K562 (cell line): ENCODE data around the gene EFCAB9. TPM values are rescaled to one million over a fixed set of nuclear protein-coding genes. Genes with fewer than 3 reads are reported as not detected.

Experiments
- BRCA1 ChIP-seq, 2 experiments: fragments of 450-650 bp in 1 of 2; sonication (generic) in 1 of 2; formaldehyde crosslinking in 1 of 2; IDR thresholded peaks; 2 replicates each; pipeline versions ENCODE4 v1.5.0 to v1.6.1; 2017 to 2020; ENCODE audit warnings: mild to moderate bottlenecking in 1 of 2, missing genetic modification reagents in 1 of 2
- BRD4 ChIP-seq: fragments of 200-600 bp; sonication (generic); IDR thresholded peaks from 2 replicates; pipeline ENCODE4 v1.6.1; 2017; ENCODE audit warnings: inconsistent platforms
- CBFB ChIP-seq: sonication (generic); formaldehyde crosslinking; IDR thresholded peaks from 2 replicates; pipeline ENCODE4 v1.4.0; 2020; ENCODE audit warnings: mild to moderate bottlenecking, missing genetic modification reagents
- CHD1 ChIP-seq: fragments of 200-600 bp; sonication (generic); IDR thresholded peaks from one replicate; pipeline ENCODE4 v1.6.1; 2012; ENCODE audit warnings: mild to moderate bottlenecking, moderate library complexity, low read length, inconsistent platforms
- CTBP1 ChIP-seq: fragments of 450-650 bp; IDR thresholded peaks from 2 replicates; pipeline ENCODE4 v1.6.1; 2016; ENCODE audit warnings: borderline replicate concordance
- ETV1 ChIP-seq: fragments of 450-650 bp; conservative IDR thresholded peaks from 2 replicates; pipeline ENCODE4 v1.6.1; 2016; ENCODE audit warnings: missing genetic modification characterization, control low read depth, low read depth, missing compliant biosample characterization
- HEY1 ChIP-seq: fragments of 250-450 bp; sonication (Bioruptor Pico); IDR thresholded peaks from 2 replicates; pipeline ENCODE4 v1.5.0; 2020; ENCODE audit warnings: mild to moderate bottlenecking, moderate library complexity, borderline replicate concordance
- MEIS2 ChIP-seq: fragments of 450-650 bp; IDR thresholded peaks from 2 replicates; pipeline ENCODE4 v1.6.1; 2014; ENCODE audit warnings: mild to moderate bottlenecking; ENCODE audit not compliant: partially characterized antibody
- NCOA1 ChIP-seq: fragments of 450-650 bp; IDR thresholded peaks from 2 replicates; pipeline ENCODE4 v1.6.1; 2016; ENCODE audit warnings: low read depth
- PCBP2 ChIP-seq: fragments of 200-400 bp; formaldehyde crosslinking; IDR thresholded peaks from 2 replicates; pipeline ENCODE4 v1.6.1; 2018; ENCODE audit warnings: low read length, low read depth, mild to moderate bottlenecking, moderate library complexity; ENCODE audit not compliant: poor library complexity, severe bottlenecking
- SP2 ChIP-seq: IDR thresholded peaks from 2 replicates; pipeline ENCODE4 v1.6.1; 2011; ENCODE audit warnings: mild to moderate bottlenecking, low read depth, low read length, moderate library complexity; ENCODE audit not compliant: poor library complexity, severe bottlenecking; ENCODE audit errors: extremely low read depth
- TARDBP ChIP-seq: fragments of 450-650 bp; IDR thresholded peaks from 2 replicates; pipeline ENCODE4 v1.6.1; 2016
- TBP ChIP-seq: optimal IDR thresholded peaks from 2 replicates; pipeline ENCODE3; 2011; ENCODE audit warnings: low read depth, low read length, improper control_type of control experiment
- TCF7 ChIP-seq: sonication (generic); IDR thresholded peaks from 2 replicates; pipeline ENCODE4 v1.6.1; 2016; ENCODE audit warnings: antibody characterized with exemption, borderline replicate concordance
- TRIM24 ChIP-seq, 2 experiments: fragments of 450-650 bp; IDR thresholded peaks; 2 replicates each; pipeline ENCODE4 v1.6.1; 2016
- ZFP36 ChIP-seq: fragments of 150-350 bp; IDR thresholded peaks from 2 replicates; pipeline ENCODE4 v1.6.1; 2018; ENCODE audit warnings: low read length, low read depth; ENCODE audit not compliant: partially characterized antibody
- ZNF175 ChIP-seq: fragments of 200-800 bp; sonication (Bioruptor generic); IDR thresholded peaks from 2 replicates; pipeline ENCODE4 v1.6.1; 2016; ENCODE audit warnings: low read depth, mild to moderate bottlenecking, missing genetic modification characterization, missing compliant biosample characterization
- ZNF212 ChIP-seq: fragments of 450-650 bp; formaldehyde crosslinking; IDR thresholded peaks from 2 replicates; pipeline ENCODE4 v1.4.0; 2020; ENCODE audit warnings: mild to moderate bottlenecking
- ZNF232 ChIP-seq: sonication (generic); formaldehyde crosslinking; IDR thresholded peaks from 2 replicates; pipeline ENCODE4 v1.8.0; 2022; ENCODE audit warnings: mild to moderate bottlenecking, missing genetic modification reagents
- ZNF316 ChIP-seq: fragments of 450-650 bp; IDR thresholded peaks from 2 replicates; pipeline ENCODE4 v1.6.1; 2016
- polyA plus RNA-seq, 8 experiments: library from polyadenylated mRNA; depleted of rRNA in 4 of 8; stranded (reverse) in 5 of 8; unstranded in 3 of 8; fragments of >200 nt; fragmentation: Nextera tagmentation in 2 of 8; fragmentation: Illumina TruSeq in 1 of 8; extraction: Ambion mirVana in 2 of 8; extraction: Trizol in 1 of 8; gene quantifications; 2 replicates each; pipeline versions ENCODE4 v1.2.1 to v1.2.3, GENCODE V29; 2011 to 2014; ENCODE audit warnings: inconsistent platforms in 1 of 8, missing spikeins in 1 of 8
- total RNA-seq, 7 experiments: library from RNA; depleted of rRNA in 6 of 7; stranded (reverse); fragments of >200 nt in 6 of 7; fragmentation: Illumina TruSeq in 2 of 7; extraction: Trizol in 2 of 7; gene quantifications; 2 replicates each; pipeline versions ENCODE4 v1.2.1 to v1.2.3, GENCODE V29; 2011 to 2021; ENCODE audit warnings: low replicate concordance in 1 of 7
- TF ChIP-seq, protein P1 (sequence below): fragments of 250-450 bp; sonication (Bioruptor Pico); IDR thresholded peaks from 2 replicates; pipeline ENCODE4 v1.5.0; 2022; ENCODE audit warnings: mild to moderate bottlenecking
- TF ChIP-seq, protein P2 (sequence below): fragments of 450-650 bp; IDR thresholded peaks from 2 replicates; pipeline ENCODE4 v1.6.1; 2014; ENCODE audit warnings: low read depth, mild to moderate bottlenecking, moderate library complexity, borderline replicate concordance
- TF ChIP-seq, protein P3 (sequence below): IDR thresholded peaks from 3 replicates; pipeline ENCODE4 v1.6.1; 2011; ENCODE audit warnings: borderline replicate concordance, mild to moderate bottlenecking; ENCODE audit not compliant: insufficient read length, insufficient read depth
- TF ChIP-seq, protein P4 (sequence below): fragments of 250-450 bp; sonication (Bioruptor Pico); IDR thresholded peaks from 2 replicates; pipeline ENCODE4 v1.8.0; 2021; ENCODE audit warnings: mild to moderate bottlenecking, moderate library complexity

EFCAB9 gene
- total and polyA plus RNA-seq, 9 of the 15 experiments (the other 6 are each of a cell fraction or from before 2014, with no cell fraction given) = not detected

DNA sequence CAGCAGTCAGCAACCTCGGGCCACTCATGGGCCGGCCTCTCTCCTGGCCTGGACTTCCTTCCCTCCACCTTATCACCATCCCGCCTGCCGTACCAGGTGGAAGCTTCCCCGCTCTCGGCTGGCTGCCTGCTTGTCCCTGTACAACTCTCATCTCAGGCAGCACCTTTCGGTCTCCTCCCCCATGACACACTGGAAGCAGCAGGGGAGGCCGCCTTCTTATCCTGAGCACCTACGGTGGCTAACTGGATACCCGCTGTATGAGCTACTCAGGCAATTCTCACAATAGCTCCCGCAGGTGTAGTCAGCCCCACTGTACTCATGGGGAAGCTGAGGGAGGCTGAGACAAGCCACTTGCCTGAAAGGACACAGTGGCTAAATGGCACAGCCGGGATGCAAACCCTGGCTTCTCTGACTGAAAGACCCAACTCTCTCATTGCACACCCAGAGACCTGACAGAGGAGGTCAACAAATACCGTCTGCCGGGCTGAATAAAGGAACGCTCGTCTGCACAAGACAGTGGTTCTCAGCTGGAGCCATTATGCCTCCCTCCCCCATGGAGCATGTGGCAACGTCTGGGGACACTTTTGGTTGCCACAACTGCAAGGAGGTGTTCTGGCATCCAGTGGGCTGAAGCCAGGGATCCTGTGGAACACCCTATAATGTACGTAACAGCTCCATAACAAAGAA lies 15.5 kb upstream of the EFCAB9 start (continued):
- TF ChIP-seq CHD1 (no peak), TRIM24 (IDR thresholded peaks at IDR 0.05) (peak; percentile 48 to 51; a peak in 2 of 4 replicates), HEY1 (CRISPR knock-in tag) (no peak), ZNF316 (no peak), SP2 (no peak), ZNF175 (no peak), ZFP36 (no peak), TARDBP (no peak), TBP (no peak), ZNF212 (CRISPR knock-in tag) (no peak), BRCA1 (IDR thresholded peaks at IDR 0.05) (no peak), BRCA1 (CRISPR knock-in tag; IDR thresholded peaks at IDR 0.05) (no peak), CBFB (CRISPR knock-in tag) (no peak), TCF7 (no peak), BRD4 (no peak), ZNF232 (CRISPR knock-in tag) (no peak), PCBP2 (no peak), MEIS2 (no peak), NCOA1 (peak; percentile 48; the same call in 1 of the 2 replicates), ETV1 (tag) (peak; percentile 74), CTBP1 (peak; percentile 95)
- TF ChIP-seq, protein P1, sequence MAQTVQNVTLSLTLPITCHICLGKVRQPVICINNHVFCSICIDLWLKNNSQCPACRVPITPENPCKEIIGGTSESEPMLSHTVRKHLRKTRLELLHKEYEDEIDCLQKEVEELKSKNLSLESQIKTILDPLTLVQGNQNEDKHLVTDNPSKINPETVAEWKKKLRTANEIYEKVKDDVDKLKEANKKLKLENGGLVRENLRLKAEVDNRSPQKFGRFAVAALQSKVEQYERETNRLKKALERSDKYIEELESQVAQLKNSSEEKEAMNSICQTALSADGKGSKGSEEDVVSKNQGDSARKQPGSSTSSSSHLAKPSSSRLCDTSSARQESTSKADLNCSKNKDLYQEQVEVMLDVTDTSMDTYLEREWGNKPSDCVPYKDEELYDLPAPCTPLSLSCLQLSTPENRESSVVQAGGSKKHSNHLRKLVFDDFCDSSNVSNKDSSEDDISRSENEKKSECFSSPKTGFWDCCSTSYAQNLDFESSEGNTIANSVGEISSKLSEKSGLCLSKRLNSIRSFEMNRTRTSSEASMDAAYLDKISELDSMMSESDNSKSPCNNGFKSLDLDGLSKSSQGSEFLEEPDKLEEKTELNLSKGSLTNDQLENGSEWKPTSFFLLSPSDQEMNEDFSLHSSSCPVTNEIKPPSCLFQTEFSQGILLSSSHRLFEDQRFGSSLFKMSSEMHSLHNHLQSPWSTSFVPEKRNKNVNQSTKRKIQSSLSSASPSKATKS = no peak
- TF ChIP-seq, protein P2, sequence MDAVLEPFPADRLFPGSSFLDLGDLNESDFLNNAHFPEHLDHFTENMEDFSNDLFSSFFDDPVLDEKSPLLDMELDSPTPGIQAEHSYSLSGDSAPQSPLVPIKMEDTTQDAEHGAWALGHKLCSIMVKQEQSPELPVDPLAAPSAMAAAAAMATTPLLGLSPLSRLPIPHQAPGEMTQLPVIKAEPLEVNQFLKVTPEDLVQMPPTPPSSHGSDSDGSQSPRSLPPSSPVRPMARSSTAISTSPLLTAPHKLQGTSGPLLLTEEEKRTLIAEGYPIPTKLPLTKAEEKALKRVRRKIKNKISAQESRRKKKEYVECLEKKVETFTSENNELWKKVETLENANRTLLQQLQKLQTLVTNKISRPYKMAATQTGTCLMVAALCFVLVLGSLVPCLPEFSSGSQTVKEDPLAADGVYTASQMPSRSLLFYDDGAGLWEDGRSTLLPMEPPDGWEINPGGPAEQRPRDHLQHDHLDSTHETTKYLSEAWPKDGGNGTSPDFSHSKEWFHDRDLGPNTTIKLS = no peak
- TF ChIP-seq, protein P3, sequence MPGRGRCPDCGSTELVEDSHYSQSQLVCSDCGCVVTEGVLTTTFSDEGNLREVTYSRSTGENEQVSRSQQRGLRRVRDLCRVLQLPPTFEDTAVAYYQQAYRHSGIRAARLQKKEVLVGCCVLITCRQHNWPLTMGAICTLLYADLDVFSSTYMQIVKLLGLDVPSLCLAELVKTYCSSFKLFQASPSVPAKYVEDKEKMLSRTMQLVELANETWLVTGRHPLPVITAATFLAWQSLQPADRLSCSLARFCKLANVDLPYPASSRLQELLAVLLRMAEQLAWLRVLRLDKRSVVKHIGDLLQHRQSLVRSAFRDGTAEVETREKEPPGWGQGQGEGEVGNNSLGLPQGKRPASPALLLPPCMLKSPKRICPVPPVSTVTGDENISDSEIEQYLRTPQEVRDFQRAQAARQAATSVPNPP = no peak
- TF ChIP-seq, protein P4, sequence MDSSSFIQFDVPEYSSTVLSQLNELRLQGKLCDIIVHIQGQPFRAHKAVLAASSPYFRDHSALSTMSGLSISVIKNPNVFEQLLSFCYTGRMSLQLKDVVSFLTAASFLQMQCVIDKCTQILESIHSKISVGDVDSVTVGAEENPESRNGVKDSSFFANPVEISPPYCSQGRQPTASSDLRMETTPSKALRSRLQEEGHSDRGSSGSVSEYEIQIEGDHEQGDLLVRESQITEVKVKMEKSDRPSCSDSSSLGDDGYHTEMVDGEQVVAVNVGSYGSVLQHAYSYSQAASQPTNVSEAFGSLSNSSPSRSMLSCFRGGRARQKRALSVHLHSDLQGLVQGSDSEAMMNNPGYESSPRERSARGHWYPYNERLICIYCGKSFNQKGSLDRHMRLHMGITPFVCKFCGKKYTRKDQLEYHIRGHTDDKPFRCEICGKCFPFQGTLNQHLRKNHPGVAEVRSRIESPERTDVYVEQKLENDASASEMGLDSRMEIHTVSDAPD (CRISPR knock-in tag) = no peak
